ENCODE data around the gene FAM181B.

FAM181B gene

GRCh38 chr11:82703796-82704195 lies 29.9 kb downstream of the FAM181B start:
- Histone ChIP-seq H3K27me3 (ENCODE audit: insufficient read depth, poor library complexity, severe bottlenecking) (peaks cover 2% of the 10 kb centered on the region), H3K4me3 (replicated peaks; ENCODE audit: insufficient read depth, low read length) (no peak overlapping the region), H3K27ac (replicated peaks) (no peak overlapping the region)
- TF ChIP-seq GABPA (IDR thresholded peaks at IDR 0.05; ENCODE audit: low read depth) (no peak), SPI1 (IDR thresholded peaks at IDR 0.05; ENCODE audit: borderline replicate concordance, low read depth) (no peak), POLR2AphosphoS5 (IDR thresholded peaks at IDR 0.05; ENCODE audit: low read depth) (no peak), CTCF (IDR thresholded peaks at IDR 0.05; ENCODE audit: insufficient read depth, low read length) (no peak)
- TF ChIP-seq, protein P1, sequence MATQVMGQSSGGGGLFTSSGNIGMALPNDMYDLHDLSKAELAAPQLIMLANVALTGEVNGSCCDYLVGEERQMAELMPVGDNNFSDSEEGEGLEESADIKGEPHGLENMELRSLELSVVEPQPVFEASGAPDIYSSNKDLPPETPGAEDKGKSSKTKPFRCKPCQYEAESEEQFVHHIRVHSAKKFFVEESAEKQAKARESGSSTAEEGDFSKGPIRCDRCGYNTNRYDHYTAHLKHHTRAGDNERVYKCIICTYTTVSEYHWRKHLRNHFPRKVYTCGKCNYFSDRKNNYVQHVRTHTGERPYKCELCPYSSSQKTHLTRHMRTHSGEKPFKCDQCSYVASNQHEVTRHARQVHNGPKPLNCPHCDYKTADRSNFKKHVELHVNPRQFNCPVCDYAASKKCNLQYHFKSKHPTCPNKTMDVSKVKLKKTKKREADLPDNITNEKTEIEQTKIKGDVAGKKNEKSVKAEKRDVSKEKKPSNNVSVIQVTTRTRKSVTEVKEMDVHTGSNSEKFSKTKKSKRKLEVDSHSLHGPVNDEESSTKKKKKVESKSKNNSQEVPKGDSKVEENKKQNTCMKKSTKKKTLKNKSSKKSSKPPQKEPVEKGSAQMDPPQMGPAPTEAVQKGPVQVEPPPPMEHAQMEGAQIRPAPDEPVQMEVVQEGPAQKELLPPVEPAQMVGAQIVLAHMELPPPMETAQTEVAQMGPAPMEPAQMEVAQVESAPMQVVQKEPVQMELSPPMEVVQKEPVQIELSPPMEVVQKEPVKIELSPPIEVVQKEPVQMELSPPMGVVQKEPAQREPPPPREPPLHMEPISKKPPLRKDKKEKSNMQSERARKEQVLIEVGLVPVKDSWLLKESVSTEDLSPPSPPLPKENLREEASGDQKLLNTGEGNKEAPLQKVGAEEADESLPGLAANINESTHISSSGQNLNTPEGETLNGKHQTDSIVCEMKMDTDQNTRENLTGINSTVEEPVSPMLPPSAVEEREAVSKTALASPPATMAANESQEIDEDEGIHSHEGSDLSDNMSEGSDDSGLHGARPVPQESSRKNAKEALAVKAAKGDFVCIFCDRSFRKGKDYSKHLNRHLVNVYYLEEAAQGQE (IDR thresholded peaks at IDR 0.05; ENCODE audit: insufficient replicate concordance, low read depth) = no peak
- no peak for DNase-seq (ENCODE audit: low read depth in 1 of 2, low spot score in 1 of 2)

DNA sequence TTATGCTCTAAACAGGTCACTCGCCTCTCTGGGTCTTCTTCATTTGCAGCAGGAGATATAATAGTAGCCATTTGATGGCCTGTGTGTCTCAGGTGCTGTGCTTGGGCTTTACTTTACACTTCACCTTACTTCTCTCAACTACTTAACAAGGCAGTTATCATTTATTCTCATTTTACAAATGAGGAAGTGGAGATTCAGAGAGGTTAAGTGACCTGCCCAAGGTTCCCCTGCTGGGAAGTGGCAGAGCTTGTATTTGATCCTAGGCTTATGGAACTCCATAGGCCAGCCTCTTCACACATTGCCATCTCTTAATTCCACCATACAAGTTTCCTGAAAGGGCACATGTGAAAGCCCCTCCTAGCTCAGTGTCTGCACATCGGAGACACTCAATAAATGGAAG lies 30.4 kb downstream of the FAM181B start:
- peaks cover 2% of the 10 kb centered on the region for H3K27me3 ChIP-seq (ENCODE audit: insufficient read depth, poor library complexity, severe bottlenecking)
- H3K4me3 ChIP-seq (replicated peaks; ENCODE audit: insufficient read depth, low read length) = no peak overlapping the region
- H3K27ac ChIP-seq (replicated peaks) = no peak overlapping the region
- DNase-seq (ENCODE audit: low read depth in 1 of 2, low spot score in 1 of 2) = no peak
- TF ChIP-seq POLR2AphosphoS5 (IDR thresholded peaks at IDR 0.05; ENCODE audit: low read depth) (no peak), SPI1 (IDR thresholded peaks at IDR 0.05; ENCODE audit: borderline replicate concordance, low read depth) (peak; percentile 78)

- peak in 1 of 2 experiments; percentile 27 for DNase-seq (ENCODE audit: low read depth in 1 of 2, low spot score in 1 of 2)
- Histone ChIP-seq H3K4me3 (replicated peaks; ENCODE audit: insufficient read depth, low read length) (no peak overlapping the region), H3K27ac (replicated peaks) (no peak overlapping the region), H3K27me3 (ENCODE audit: insufficient read depth, poor library complexity, severe bottlenecking) (peaks cover 2% of the 10 kb centered on the region)
- TF ChIP-seq, protein P1 (IDR thresholded peaks at IDR 0.05; ENCODE audit: insufficient replicate concordance, low read depth) = no peak
- TF ChIP-seq CTCF (IDR thresholded peaks at IDR 0.05; ENCODE audit: insufficient read depth, low read length) (peak; percentile 57), GABPA (IDR thresholded peaks at IDR 0.05; ENCODE audit: low read depth) (no peak), SPI1 (IDR thresholded peaks at IDR 0.05; ENCODE audit: borderline replicate concordance, low read depth) (no peak)
These were observed 31.7 kb downstream of the FAM181B start for GRCh38 chr11:82701847-82702520.

GRCh38 chr11:82698576-82699352 lies 34.9 kb downstream of the FAM181B start:
- no peak for DNase-seq (ENCODE audit: low read depth in 1 of 2, low spot score in 1 of 2)
- Histone ChIP-seq H3K27ac (replicated peaks) (no peak overlapping the region), H3K27me3 (ENCODE audit: insufficient read depth, poor library complexity, severe bottlenecking) (no peaks in the 10 kb centered on the region), H3K4me3 (replicated peaks; ENCODE audit: insufficient read depth, low read length) (no peak overlapping the region)
- TF ChIP-seq, protein P1 (IDR thresholded peaks at IDR 0.05; ENCODE audit: insufficient replicate concordance, low read depth) = no peak
- TF ChIP-seq SPI1 (IDR thresholded peaks at IDR 0.05; ENCODE audit: borderline replicate concordance, low read depth) = no peak
- TF ChIP-seq GABPA (IDR thresholded peaks at IDR 0.05; ENCODE audit: low read depth) = no peak
- no peak for TF ChIP-seq CTCF (IDR thresholded peaks at IDR 0.05; ENCODE audit: insufficient read depth, low read length)
- TF ChIP-seq POLR2AphosphoS5 (IDR thresholded peaks at IDR 0.05; ENCODE audit: low read depth) = no peak

All from HL-60 (cell line).